Activated naive CD4-positive, alpha-beta T cell treated with anti-CD3 and anti-CD28 coated beads, Interleukin-2, amount 50 U/mL, for 16 hours (primary cell): ENCODE measurements around the gene ETV6.

Source experiments
- DNase-seq: peaks from one replicate; pipeline ENCODE4 v3.0.0-alpha.2; 2020

The ETV6 gene

DNA sequence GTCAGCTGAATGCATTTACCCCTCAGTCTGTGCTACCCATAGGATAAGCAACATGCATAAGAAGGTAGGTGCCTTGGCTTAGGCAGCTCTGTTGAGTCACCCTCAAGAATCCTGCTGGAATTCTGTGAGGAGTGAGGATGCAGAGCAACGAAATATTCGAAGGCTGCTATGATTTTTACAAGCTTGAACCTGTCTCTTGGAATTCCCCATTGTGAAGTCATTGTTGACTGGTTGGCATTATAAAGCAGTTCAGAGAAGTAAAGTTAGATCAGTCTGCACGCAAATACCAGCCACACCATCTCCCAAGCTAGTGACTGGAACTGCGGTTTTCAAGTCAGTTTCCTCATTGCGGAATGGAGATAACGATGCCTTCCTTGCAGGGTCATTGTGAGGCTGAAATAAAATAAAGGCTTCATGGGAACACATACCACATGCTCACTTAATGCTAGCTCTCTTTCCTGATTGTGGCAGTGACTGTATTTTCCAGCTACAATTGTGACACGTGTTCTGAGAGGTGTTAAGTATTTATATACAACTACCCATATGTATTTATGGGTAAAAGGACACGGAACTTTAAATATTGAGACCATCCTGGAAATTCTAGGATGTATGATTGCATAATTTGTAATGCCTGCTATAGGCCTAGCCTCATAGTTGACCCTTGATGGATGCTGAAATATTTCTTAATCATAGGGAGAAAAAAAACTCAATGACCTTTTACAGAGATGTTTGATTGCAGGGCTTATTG, 96.7 kb downstream of the ETV6 start:
- DNase-seq, result no peak

- DNase-seq, result no peak
These were observed 97.7 kb downstream of the ETV6 start for GRCh38 chr12:11746940-11747716.

DNA sequence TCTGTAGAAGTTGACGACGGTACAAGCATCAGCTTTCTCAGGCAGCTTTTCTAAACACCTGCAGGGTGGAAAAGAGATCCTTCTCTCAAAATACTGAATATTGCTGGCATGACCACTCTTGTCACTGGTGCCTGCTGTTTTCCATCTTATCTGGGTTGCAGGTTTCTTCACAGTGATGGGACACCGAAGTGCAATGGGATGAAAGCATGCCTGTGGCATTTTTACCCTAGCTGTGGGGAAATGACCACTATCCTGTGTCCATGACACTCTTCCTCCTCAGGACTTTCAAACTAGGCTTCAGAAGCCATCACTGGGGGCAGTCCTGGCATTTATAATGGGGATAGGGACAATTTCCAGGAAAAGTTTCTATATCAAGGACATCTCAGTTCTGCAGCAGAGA, 98.5 kb downstream of the ETV6 start:
- DNase-seq, result no peak

DNA sequence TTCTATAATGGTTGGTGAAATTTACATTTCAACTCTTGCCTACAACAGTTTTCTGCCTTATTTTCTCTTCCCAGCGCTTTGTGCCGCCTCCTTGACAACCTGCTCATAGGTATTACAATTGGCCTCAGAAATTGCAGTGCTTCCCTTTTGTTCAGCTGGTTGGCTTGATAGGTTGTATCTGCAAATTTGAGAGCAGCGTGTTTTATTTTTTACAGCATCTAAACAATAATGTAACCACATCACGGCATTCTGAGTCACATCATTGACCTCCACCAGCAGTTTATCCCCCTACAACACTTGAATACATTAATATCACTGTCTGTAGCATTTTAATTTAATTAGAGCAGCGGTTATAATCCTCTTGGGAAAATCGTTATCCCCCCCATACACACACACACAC, 99.4 kb downstream of the ETV6 start:
- no peak for DNase-seq

GRCh38 chr12:11749943-11750690, 100.6 kb downstream of the ETV6 start:
- no peak for DNase-seq

GRCh38 chr12:11752403-11753149, 103.1 kb downstream of the ETV6 start:
- no peak for DNase-seq

- no peak for DNase-seq
These were observed 103.7 kb downstream of the ETV6 start for GRCh38 chr12:11753150-11753499.

GRCh38 chr12:11753826-11754225, 104.4 kb downstream of the ETV6 start:
- no peak for DNase-seq

DNA sequence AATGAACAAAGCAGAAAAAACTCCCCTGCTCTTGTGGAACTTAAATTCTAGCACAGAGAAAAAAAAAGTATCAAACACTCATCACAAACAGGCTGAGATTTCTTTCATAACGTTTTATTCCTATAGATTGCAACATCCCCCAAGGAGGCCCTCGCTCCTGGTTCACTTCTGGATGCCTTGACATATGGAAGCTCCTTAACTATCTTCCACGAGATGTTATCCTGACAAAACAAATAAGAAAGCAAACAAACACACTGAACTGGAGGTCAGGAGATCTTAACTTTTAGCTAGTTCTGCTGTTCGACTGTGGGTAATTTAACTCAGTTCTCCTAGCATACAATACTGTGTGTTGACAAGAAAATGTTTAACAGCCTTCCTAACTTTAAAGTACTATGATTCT, 104.8 kb downstream of the ETV6 start:
- no peak for DNase-seq

DNA sequence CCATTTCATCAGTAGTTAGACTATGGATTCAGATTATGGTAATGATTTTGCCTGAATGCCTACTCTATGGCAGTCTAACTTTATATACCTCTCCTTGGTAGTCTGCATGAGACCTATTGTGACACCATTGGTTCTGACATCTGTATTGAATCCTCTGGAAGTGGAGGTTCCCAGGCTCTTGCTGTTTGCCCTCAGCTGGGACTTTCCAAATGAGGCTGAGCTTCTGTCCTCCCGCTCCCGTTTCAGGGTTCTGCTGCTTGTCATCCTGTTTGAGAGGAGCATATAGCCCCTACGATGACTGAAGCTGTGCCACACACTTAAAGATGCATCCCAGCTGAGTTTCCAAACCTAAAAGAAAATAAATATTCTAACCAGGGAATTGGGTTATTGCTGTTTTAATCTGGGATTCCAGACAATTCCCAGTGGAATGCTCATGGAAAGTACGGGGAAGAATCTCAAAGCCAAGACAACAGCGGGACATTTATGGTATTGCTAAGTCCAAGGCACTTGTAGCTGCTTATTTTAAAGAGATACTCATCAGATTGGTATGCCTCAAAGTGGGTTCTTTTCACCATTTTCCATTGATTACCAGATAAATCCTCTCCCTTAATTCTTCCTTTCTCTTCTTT, 105.9 kb downstream of the ETV6 start:
- DNase-seq, result no peak

DNA sequence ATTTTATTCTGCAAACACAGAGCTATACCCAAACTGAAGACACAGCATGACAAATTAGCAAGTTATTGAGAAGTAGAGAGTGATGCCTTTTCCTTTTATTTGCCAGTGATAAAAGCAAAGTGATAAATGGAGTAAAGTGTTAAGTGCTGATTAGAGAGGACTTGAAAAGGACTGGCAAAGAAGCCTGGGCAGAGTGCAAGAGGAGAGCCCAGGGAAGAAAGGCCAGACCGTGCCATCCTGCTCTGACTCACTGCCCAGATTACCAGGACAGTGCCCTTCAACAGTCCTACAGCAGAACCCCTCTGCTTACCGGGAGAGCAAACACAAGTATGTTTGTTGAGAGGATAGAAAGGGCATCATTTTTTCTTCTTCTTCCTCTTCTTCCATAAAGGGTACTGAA, 106.5 kb downstream of the ETV6 start:
- no peak for DNase-seq

DNA sequence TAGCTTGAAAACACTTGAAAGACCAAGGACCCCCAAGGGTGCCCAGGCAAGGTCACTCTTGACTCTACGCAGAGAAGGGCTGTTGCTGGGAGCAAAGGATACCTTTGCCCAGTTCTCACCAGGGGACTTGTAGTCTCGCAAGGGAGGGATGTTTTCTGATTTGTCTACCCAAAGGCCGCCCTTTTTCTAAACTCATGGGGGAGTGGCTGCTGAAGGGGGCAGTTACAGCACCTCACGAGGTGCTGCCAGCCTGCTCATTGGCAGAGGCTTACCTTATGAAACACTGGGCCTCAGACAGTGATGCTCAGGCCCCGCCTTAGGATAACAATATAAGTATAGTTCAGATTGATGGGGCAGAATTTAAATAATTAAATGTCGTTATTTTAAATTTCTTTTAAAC, 107.0 kb downstream of the ETV6 start:
- no peak for DNase-seq

GRCh38 chr12:11757095-11757494, 107.6 kb downstream of the ETV6 start:
- DNase-seq, result no peak

- DNase-seq, result no peak
These were observed 108.1 kb downstream of the ETV6 start for GRCh38 chr12:11757531-11757930.

DNA sequence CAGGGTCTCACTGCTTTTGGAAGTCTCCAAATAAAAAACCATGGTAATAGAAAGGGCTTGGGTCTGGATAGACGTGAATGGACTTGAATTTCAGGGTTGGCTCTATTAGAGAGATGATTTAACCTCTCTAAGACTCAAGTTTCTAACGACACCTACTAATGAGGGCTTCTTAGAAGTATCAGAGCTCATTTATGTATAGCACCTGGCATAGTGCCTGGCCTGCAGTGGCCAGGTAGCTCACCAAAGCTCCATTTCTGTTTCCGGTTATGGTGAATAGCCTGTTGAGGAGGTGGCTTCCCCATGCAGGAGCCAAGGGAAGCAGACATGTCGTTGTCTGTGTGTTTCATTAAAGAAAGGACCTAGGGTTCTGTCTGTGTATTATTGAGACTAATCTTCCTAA, 108.6 kb downstream of the ETV6 start:
- no peak for DNase-seq

- DNase-seq, result no peak
These were observed 109.3 kb downstream of the ETV6 start for GRCh38 chr12:11758510-11759493.

- no peak for DNase-seq
These were observed 110.0 kb downstream of the ETV6 start for GRCh38 chr12:11759494-11759878.

- DNase-seq, result no peak
These were observed 110.4 kb downstream of the ETV6 start for GRCh38 chr12:11759899-11760298.

- no peak for DNase-seq
These were observed 112.5 kb downstream of the ETV6 start for GRCh38 chr12:11761869-11762567.

GRCh38 chr12:11762723-11763326, 113.4 kb downstream of the ETV6 start:
- DNase-seq, result no peak
